HG02973 (cell line): ENCODE measurements around the gene GCNA.

Source experiments
- ATAC-seq: cut with Tn5 transposase; IDR thresholded peaks from one replicate; pipeline ENCODE4 v1.9.1; 2021; ENCODE audit warnings: moderate library complexity; ENCODE audit not compliant: unreplicated experiment

GCNA gene

DNA sequence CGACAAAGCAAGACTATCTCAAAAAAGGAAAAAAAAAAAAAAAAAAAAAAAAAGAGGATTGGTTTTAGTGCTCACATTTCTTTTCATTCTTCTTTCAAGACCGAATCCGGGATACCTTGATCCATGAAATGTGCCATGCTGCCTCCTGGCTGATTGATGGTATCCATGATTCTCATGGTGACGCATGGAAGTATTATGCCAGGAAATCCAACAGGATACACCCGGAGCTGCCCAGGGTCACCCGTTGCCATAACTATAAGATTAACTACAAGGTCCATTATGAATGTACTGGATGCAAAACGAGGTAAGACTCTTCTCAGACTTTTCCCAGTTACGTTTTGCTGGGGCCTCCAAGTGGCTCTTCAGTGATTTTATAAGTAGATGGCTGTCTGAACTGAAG is 34.0 kb downstream of the GCNA start:
- ATAC-seq, result no peak

DNA sequence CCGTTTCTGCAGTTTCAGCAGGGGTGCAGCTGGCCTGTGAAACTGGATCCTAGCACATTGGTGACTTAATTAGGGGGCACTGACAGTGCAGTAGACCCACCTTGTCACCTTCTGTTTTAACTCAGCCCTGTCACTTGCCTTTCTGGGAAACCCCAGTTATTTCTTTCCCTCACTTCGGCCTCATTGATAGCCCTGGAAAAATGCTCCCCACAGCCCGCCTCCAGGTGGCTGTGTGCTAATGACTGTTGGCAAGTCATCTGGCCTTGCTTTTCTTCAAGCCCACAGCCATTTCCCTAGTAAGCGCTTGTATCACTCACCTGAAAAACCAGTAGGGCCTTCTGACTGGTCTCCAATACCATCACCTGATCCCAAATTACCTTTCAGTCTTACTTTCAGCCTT is 36.8 kb downstream of the GCNA start:
- ATAC-seq, result no peak

DNA sequence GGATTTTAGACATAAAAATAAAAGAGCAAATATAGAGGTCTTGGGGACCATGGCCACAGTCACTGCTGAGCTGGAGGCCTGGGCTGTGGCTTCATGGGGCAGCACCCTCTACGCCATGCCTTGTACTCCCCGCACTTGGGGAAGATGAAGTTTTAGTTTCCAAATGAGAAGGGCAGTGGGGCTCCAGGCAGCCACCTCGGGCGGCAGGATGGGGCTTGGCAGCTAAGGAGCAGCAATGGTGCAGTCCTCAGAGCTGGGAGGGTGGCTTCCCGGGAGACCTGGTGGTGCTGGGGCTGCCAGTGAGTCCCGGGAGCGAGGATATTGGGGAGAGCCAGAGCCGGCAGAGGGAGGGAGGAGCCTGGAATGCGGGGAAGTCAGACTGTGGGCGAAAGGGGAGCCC is 37.7 kb downstream of the GCNA start:
- ATAC-seq, result no peak

DNA sequence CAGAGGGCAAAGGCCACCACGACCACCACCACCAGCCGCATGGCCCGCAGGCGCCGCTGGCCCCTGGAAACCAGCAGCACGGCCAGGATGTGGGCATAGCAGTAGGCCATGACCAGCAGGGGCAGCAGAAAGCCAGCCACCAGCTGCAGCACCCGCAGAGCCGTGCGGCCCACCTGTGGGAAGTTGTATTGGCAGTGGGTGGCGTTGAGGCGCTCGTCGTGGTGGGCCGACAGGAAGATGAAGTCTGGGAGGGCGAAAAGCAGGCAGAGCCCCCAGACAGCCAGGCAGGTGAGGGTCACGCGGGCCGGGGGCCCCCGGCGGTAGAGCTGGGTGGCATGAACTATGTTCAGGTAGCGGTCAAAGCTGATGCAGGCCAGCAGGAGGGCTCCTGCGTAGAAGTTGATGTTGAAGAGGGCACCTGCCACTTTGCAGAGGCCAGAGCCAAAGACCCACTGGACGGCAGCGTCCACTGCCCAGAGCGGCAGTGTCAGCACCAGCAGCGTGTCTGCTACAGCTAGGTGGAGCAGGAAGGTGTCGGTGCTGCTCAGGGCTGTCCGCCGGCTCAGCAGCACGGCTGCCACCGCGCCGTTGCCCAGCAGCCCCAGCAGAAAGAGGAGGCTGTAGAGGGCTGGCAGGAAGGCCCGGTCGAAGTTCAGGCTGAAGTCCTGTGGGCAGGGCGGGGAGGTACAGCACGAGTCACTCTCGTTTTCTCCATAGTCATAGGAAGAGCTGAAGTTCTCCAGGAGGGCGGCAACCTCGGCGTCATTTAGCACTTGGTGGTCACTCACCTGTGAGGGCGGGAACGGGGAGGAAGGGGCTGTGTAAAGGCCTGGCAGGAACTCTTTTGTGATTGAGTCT is 38.7 kb downstream of the GCNA start:
- no peak for ATAC-seq

DNA sequence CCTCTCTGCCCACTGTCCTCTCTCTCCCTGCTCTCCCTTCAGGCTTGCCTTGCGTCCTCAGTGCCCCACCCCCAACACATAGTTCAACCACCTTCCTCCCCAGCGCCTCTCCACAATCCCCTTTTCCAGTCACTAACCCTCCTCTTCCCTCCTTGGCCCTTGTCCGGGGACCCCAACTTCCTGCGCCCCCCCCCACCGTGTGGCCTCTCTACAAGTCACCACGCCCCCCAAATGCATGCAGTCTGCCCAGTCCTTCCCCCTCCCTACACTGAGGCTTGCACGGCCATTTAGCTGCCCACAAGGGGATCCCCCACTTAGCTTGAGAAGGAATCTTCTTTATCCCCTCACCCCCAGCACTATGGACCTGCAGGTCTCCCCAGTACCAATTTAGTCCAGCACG is 39.5 kb downstream of the GCNA start:
- ATAC-seq, result no peak

DNA sequence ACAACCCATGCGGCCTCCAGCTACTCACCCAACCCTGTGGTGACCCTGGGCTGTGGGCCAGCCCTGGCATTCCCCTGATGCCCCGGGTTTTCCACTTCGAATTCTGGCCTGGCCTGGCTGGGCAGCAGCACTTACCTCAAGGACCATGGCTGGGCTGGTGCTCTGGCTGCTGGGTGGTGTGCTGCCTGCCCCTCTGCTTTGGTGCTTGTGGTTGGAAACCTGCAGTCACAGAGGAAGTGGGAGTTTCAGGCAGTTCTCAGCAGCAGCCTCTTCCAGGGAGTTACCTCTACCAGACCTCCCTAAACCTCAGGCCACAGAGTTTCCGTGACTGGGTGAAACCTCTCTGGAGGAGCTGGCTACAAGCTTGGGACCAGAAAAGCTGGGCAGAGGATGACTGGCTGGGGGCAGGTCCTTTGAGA is 40.1 kb downstream of the GCNA start, which contains the start of gene CXCR3:
Gene CXCR3, minus strand, starts transcription at position 209 of the 419 bp plus-strand sequence. Its CDS starts 62 bp downstream, at position 147.
- ATAC-seq, result peak; percentile 47

DNA sequence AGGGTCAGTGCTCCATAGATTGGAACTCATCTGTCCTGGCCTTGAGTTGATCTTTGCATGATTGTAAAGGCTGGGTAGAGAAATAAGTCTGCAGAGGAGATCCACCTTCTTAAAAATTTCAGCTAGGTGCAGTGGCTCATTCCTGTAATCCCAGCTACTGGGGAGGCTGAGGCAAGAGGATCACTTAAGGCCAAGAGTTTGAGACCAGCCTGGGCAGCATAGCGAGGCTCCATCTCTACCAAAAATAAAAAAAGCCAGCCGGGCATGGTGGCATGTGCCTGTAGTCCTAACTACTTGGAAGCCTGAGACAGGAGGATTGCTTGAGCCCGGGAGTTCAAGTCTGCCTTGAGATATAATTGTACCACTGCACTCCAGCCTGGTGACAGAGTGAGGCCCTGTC is 40.5 kb downstream of the GCNA start:
- no peak for ATAC-seq

DNA sequence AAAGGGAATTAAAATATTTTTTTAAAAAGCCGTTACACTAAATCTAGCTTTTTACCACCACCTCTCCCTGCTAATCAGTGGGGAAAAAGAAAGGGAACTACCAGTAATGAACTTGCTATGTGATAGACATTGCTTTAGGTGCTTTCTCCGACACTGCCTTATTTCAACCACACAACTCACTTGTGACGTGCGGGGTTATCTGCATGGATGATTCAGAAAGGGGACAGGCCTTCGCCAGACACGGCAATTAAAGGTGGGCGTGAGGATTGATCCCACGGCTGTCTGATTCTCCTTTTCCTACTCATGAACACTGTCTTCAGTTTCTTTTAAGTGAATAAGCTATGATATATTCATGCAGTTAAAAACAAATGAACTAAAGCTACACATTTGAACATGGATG is 41.0 kb downstream of the GCNA start:
- no peak for ATAC-seq

DNA sequence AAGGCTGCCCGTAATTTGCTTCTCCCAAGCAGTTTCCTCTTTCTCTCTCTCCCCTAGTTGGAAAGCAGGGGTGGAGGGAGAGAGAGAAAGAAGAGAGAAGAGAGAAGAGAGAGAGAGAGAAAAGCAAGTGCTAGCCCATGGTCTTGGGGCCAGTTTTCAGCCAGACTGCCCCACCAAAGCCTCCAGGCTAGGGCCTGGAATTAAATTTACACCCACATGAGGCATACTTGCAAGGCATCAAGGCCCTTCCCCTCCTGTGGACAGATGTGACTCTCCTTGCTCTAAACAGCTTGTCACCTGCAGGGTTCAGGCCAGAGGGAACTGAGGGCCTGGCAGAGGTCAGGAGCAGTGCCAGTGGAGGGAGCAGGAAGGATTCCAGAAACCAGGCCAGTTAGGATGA is 41.7 kb downstream of the GCNA start:
- no peak for ATAC-seq

DNA sequence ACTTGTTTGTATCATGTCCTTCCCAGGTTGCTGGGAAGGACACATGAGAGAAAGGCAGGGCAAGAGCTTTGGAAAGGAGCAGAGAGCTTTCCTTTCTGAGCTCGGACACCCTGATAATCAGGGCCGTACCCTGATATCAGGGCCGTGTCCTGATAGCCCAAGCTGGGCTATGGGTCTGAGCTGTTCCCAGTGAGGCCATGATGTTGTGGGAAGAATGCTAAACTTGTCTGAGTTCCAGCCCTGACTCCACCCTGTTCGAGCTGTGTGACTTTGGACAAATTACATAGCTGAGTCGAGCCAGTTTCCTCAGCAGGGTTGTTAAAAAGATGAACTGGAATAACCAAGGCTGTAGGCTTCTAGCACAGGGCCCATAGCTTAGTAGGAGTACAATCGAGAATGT is 43.4 kb downstream of the GCNA start:
- no peak for ATAC-seq

DNA sequence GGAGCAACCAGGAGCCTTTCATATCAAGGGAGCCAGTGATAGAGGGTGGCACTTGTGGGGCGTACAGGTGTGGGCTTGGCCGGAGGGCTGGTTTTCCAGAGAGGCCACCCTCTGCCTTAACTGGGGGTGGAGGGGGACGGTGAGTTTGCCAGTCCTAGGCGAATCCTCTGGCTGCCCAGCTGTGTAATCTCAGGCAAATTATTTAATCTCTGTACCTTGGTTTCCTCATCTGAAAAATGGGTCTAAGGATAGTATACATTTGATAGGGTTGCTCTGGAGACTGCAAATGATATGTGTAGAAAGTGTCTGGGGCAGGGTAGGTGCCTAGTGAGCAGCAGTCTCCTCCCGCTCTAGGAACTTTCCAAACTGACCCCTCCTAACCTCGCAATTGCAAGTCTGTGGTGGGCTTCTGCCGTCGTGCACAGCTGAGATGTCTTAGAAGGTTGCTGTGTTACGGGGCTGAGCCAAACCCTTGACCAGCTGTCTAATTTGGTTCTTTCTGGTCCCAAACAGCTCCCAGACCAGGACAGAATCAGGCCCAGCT is 43.9 kb downstream of the GCNA start:
- no peak for ATAC-seq

DNA sequence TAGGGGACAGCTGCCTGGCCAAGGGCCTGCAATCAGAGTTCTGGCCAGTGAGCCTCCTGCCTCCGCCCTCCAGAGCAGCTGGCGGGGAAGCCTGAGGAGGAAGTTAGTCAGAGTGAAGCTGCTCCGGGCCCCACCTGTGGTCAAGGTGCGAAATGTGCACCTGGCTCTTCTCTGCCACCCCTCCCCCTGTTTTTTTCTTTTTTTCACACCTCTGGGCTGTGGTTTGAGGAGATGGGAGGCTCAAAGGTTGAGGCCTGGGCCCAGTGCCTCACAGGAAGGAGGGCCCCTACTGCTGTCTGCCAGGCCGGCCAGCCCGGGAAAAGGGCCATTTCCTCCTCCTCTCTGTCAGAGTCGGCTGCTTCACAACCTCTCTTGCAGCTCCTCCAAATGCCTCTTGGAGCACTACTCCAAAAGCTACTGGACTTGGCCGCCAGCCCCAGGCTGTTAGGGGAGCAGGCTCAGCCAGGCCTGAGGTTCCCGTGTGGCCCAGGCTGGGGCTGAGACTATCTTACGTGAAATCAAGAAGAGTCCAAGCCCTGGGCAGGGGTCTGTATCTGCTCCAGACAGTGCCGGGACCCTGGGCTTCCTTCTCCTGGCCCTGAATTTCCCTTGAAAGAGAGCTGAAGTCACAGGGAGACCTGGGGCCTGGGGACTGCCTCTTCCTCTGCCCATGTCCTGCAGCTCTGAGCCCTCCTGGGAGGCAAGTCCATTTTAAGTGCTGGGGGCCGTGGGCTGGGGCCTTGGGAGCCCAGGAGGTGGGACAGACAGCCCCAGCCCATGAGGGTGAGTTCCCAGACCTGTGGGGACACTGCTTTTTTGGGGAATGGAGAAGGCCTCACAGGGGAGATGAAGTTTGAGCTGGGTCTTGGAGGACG is 44.6 kb downstream of the GCNA start:
- peak; percentile 52 for ATAC-seq

DNA sequence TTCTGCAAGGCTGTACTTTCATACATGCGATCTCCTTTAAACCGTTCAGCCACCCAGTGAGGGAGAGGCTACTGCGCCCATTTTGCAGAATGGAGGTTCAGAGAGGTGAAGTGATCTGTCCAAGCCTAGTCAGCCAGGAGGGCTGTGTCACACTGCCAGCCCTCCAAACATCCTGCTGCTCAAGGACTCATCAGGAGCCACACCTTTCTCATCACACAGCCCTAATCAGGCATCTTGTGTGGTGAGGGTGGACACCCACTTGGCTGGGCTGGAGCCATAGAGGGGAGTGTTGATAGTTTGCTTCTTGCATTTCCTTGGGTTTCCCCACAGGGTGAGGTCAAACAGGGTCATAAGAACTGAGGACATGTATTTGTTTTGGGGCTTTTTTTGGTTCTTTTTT is 45.5 kb downstream of the GCNA start:
- no peak for ATAC-seq

DNA sequence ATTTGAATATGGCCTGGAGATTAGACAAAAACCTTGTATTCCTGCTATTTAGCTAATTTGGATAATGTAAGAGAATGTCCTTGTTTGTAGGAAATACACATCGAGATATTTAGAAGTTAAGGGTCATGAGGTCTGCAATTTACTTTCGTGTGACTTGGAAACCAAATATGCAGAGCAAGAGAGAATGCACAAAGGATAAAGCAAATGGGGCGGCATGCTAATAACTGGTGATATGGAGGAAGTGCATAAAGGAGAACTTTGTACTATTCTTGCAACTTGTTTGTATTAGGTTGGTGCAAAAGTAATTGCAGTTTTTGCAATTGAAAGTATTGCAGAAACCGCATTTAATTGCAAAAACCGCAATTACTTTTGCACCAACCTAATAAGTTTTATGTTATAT is 47.2 kb downstream of the GCNA start:
- no peak for ATAC-seq

DNA sequence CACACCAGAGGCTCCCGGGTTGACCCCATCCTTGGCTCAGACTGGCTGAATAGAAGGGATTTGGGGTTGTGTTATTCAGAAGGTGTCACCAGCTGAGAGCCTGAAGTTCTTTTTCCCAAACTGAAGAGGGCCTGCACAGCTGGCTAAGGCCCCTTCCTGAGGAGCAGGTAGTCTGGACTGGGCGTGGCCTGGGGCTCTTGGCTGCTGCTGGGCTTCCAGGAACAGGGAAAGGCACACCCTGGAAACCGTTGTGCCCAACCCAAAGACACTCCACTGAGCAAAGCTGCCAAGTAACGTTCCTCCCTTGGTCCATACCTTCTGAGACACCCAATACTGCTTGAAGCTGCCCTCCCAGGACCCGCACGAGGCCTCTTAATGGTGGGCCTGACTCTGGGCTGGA is 48.3 kb downstream of the GCNA start:
- no peak for ATAC-seq

DNA sequence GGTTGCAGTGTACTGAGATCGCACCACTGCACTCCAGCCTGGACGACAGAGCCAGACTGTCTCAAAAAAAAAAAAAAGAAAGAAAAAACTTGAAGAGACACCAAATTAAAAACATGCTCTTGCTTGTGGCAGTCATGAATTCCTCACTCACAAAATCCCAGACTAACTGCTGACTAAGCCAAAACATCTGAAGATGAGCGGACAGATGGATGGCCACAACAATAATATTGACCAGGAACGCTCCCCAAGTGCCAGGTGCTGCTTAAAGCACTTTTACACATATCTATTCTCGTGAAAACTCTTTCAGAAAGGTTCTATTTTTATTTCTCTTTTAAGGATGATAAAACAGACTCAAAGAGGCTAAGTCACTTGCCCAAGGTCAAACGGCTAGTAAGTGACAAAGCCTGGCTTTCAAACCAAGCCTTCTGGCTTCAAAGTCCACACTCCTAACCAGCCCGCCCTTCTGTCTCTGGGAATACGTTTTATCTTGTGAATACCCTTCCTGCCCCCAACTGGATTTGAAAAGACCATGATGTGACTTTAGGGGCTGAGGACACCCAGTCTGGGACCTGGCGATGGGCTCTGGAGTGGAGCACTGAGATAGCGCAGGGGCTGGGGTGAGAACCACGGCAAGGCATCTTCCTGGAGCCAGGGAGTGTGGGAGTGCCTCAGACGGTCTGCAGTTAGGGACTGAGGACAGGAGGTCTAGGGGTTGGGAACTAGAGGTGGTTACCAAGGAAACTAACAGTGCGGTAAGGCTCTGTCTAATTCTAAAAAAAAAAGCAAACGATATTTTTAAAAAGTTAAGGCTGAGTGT is 49.6 kb downstream of the GCNA start:
- ATAC-seq, result no peak

DNA sequence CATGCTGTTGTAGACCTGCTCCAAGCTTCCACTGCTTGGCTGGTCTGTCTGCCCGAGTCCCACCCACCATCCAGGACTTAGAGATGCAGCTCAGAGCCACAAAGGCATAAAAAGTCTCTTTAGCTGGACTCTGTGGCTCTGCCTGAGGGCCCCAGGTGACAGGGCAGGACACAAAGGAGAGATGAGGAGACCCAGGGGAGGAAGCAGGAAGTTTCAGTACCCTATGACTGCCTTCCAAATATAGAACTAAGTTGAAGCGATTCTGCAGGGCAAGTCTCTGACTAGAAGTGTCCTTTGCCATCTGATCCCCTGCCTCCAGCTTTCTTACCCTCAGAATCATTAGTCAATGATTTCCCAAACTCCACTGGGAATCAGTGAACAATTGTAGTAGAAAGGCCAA is 51.2 kb downstream of the GCNA start:
- ATAC-seq, result peak; percentile 52

DNA sequence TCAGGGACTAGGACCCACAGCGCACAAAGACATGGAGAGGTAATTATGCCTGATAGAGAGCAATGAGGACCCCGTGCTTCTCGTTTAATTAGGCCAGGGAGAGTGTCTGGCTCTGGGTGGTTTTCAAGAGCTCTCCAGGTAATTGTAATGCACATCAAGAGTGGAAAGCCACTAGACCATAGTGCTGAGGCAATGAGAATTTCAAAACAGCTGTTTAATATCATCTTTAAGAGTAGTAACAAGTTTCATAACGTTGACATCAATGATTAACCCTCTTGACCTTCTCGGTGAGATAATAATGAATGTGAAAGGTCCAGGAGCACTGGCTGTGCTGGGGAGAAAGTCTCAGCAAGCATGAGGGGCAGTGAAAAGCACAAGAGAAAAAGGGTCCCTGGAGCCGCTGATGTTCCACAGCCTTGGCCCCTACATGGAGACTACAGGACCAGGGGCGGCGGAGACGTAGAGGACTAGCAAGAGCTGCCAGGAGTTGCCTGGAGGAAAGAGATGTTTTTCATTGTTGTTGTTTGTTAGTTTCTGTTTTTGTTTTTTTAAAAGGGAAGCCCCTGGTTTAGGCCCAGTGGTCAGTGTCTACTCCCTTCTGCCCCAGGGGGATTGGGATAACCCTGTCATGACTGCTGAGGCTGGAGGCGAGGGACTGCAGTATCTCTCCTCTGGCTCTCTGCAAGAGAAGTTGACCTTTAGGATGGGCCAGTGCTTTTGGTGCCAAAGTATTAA is 54.9 kb downstream of the GCNA start:
- ATAC-seq, result no peak

DNA sequence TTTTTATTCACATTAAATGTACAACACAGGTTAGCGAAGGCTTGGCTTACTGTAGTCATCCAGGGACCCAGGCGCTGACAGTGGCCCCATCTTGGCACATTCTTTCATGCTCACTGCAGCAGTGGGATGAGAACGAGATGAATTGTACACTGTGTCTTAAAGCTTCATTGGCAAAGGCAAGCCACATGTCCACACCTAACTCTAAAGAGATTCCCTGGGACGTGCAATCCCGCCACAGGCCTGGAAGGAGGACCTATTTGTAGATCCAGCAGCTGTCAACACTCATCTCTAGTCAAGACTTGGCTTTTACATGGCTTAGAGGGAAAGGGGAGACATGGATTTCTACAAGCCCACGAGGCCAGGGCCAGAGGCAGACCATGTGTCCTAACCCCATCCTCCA is 56.1 kb downstream of the GCNA start:
- ATAC-seq, result no peak
